ENCODE data around the gene MPDU1.
"Not testable (repeated sequence)": the region's sequence is repeated elsewhere in the genome, so short reads cannot be mapped to it uniquely, and the experiment has no call there.

GRCh38 chr17:7597561-7597960 is 13.9 kb downstream of the MPDU1 start:
- not testable (repeated sequence) for TF ChIP-seq POLR2AphosphoS5 (IDR thresholded peaks at IDR 0.05; ENCODE audit: insufficient read depth in 1 of 2, low read depth in 1 of 2); POLR2A (IDR thresholded peaks at IDR 0.05)

All from vagina (tissue), 2 donors.